GM15510 (cell line): ENCODE data around the gene CCN5.

Experiments used
- POLR2A ChIP-seq: IDR thresholded peaks from 3 replicates; pipeline ENCODE4 v1.6.1; 2011; ENCODE audit warnings: borderline replicate concordance; ENCODE audit not compliant: insufficient read length; ENCODE audit errors: extremely low read depth

The CCN5 gene

GRCh38 chr20:44714701-44715498, at the start of gene CCN5:
TSS of gene CCN5 (plus strand) at chr20:44715369. CDS start at chr20:44715391, 22 bp downstream.
- TF ChIP-seq POLR2A = no peak

GRCh38 chr20:44666066-44666465, 49.1 kb upstream of the CCN5 start:
- TF ChIP-seq POLR2A = no peak

GRCh38 chr20:44678242-44678641, 36.9 kb upstream of the CCN5 start:
- TF ChIP-seq POLR2A = no peak

- TF ChIP-seq POLR2A = no peak
These were observed 36.1 kb upstream of the CCN5 start for GRCh38 chr20:44678990-44679611.

- TF ChIP-seq POLR2A = no peak
These were observed 33.2 kb upstream of the CCN5 start for GRCh38 chr20:44681796-44682566.

- TF ChIP-seq POLR2A = no peak
These were observed 31.7 kb upstream of the CCN5 start for GRCh38 chr20:44683263-44684046.

GRCh38 chr20:44684047-44684967, 30.9 kb upstream of the CCN5 start:
- no peak for TF ChIP-seq POLR2A

GRCh38 chr20:44686934-44687333, 28.2 kb upstream of the CCN5 start:
- no peak for TF ChIP-seq POLR2A

- no peak for TF ChIP-seq POLR2A
These were observed 27.0 kb upstream of the CCN5 start for GRCh38 chr20:44688053-44688625.

- no peak for TF ChIP-seq POLR2A
These were observed 25.4 kb upstream of the CCN5 start for GRCh38 chr20:44689809-44690208.

- no peak for TF ChIP-seq POLR2A
These were observed 24.3 kb upstream of the CCN5 start for GRCh38 chr20:44690781-44691423.

GRCh38 chr20:44691424-44692423, 23.4 kb upstream of the CCN5 start:
- TF ChIP-seq POLR2A = no peak
